ENCODE measurements around the gene SNX6.

- TF ChIP-seq POLR2AphosphoS5 (IDR thresholded peaks at IDR 0.05; ENCODE audit: low read depth, low read length) (no peak), REST (IDR thresholded peaks at IDR 0.05; ENCODE audit: insufficient read depth in 1 of 2, low read depth in 2 of 2, low read length in 2 of 2) (no peak)
Measured at GRCh38 chr14:34660796-34661195, 30.8 kb upstream of the SNX6 start.

Measured in PFSK-1 (cell line).